Stimulated activated CD4-positive, alpha-beta T cell treated with anti-CD3 and anti-CD28 coated beads, TNF-alpha, amount 100 ng/mL, for 24 hours (primary cell): ENCODE results near the gene FGF22.
"Not testable (repeated sequence)": the region's sequence is repeated elsewhere in the genome, so short reads cannot be mapped to it uniquely, and the experiment has no call there.

Experiments used
- DNase-seq, 3 experiments: peaks; one replicate each; pipeline ENCODE4 v3.0.0-alpha.2; 2020; ENCODE audit warnings: low read depth in 3 of 3

The FGF22 gene

GRCh38 chr19:607301-608154 lies 32.2 kb upstream of the FGF22 start:
- no peak for DNase-seq

- no peak for DNase-seq
These were observed 31.3 kb upstream of the FGF22 start for GRCh38 chr19:608155-609003.

GRCh38 chr19:609004-609346 lies 30.7 kb upstream of the FGF22 start:
- no peak for DNase-seq

GRCh38 chr19:610071-610800 lies 29.4 kb upstream of the FGF22 start:
- DNase-seq = no peak

- peak in 1 of 3 experiments; percentile 55 for DNase-seq
These were observed 28.7 kb upstream of the FGF22 start for GRCh38 chr19:610801-611480.

GRCh38 chr19:611481-611868 lies 28.2 kb upstream of the FGF22 start:
- peak; percentile 51 to 76 (median 56) for DNase-seq

GRCh38 chr19:612941-613340 lies 26.7 kb upstream of the FGF22 start:
- DNase-seq = no peak

- no peak for DNase-seq
These were observed 25.7 kb upstream of the FGF22 start for GRCh38 chr19:613732-614567.

- DNase-seq = no peak
These were observed 24.1 kb upstream of the FGF22 start for GRCh38 chr19:615619-616018.

GRCh38 chr19:616062-616700 lies 23.5 kb upstream of the FGF22 start:
- no peak for DNase-seq

GRCh38 chr19:616747-617526 lies 22.7 kb upstream of the FGF22 start:
- DNase-seq = no peak

GRCh38 chr19:617551-618246 lies 22.0 kb upstream of the FGF22 start:
- no peak for DNase-seq

GRCh38 chr19:618247-618619 lies 21.4 kb upstream of the FGF22 start:
- no peak for DNase-seq

- no peak for DNase-seq
These were observed 20.9 kb upstream of the FGF22 start for GRCh38 chr19:618674-619285.

- no peak for DNase-seq
These were observed 20.2 kb upstream of the FGF22 start for GRCh38 chr19:619286-620002.

- no peak for DNase-seq
These were observed 19.4 kb upstream of the FGF22 start for GRCh38 chr19:620166-620862.

- not testable (repeated sequence) for DNase-seq
These were observed 18.5 kb upstream of the FGF22 start for GRCh38 chr19:621191-621590.
